H9 (cell line): ENCODE data around the gene BATF. TPM values are rescaled to one million over a fixed set of nuclear protein-coding genes. Genes with fewer than 3 reads are reported as not detected.

Experiments used
- DNase-seq: peaks from one replicate; pipeline ENCODE4 v3.0.0-alpha.2; 2017
- H2AFZ ChIP-seq: one replicate; pipeline ENCODE4 v1.6.1; 2013; ENCODE audit warnings: mild to moderate bottlenecking, low read length, control low read depth, moderate library complexity
- H2AK5ac ChIP-seq: 2 replicates; pipeline ENCODE4 v1.6.1; 2013; ENCODE audit warnings: low read length, control low read depth, mixed read lengths; ENCODE audit not compliant: insufficient read length
- H2BK120ac ChIP-seq: one replicate; pipeline ENCODE4 v1.6.1; 2013; ENCODE audit warnings: low read depth, mild to moderate bottlenecking, low read length, control low read depth, inconsistent platforms; ENCODE audit not compliant: poor library complexity, severe bottlenecking
- H2BK12ac ChIP-seq: 2 replicates; pipeline ENCODE4 v1.6.1; 2013; ENCODE audit warnings: low read length, control low read depth, mixed read lengths, low read depth; ENCODE audit not compliant: insufficient read length
- H2BK15ac ChIP-seq: 2 replicates; pipeline ENCODE4 v1.6.1; 2013; ENCODE audit warnings: low read depth, low read length, control low read depth
- H2BK20ac ChIP-seq: one replicate; pipeline ENCODE4 v1.6.1; 2013; ENCODE audit warnings: low read depth, mild to moderate bottlenecking, low read length, control low read depth, inconsistent platforms; ENCODE audit not compliant: poor library complexity, severe bottlenecking
- H2BK5ac ChIP-seq: 2 replicates; pipeline ENCODE4 v1.6.1; 2013; ENCODE audit warnings: low read length, control low read depth, mixed read lengths; ENCODE audit not compliant: insufficient read length
- H3K14ac ChIP-seq: 2 replicates; pipeline ENCODE4 v1.6.1; 2013; ENCODE audit warnings: low read length, control low read depth; ENCODE audit not compliant: insufficient read depth
- H3K18ac ChIP-seq: 2 replicates; pipeline ENCODE4 v1.6.1; 2013; ENCODE audit warnings: low read depth, mild to moderate bottlenecking, mixed read lengths, low read length, control low read depth; ENCODE audit not compliant: insufficient read length
- H3K23ac ChIP-seq: 2 replicates; pipeline ENCODE4 v1.6.1; 2013; ENCODE audit warnings: low read length, control low read depth, mixed read lengths, low read depth; ENCODE audit not compliant: insufficient read length
- H3K23me2 ChIP-seq: 2 replicates; pipeline ENCODE4 v1.6.1; 2013; ENCODE audit warnings: low read depth, mild to moderate bottlenecking, mixed read lengths, low read length, control low read depth; ENCODE audit not compliant: insufficient read length, poor library complexity, severe bottlenecking
- H3K27ac ChIP-seq: 2 replicates; pipeline ENCODE4 v1.5.1; 2013; ENCODE audit warnings: low read length, control low read depth, mixed read lengths, low read depth; ENCODE audit not compliant: insufficient read length
- H3K27me3 ChIP-seq: 2 replicates; pipeline ENCODE4 v1.6.1; 2013; ENCODE audit warnings: low read length, control low read depth, inconsistent platforms; ENCODE audit not compliant: insufficient read depth
- H3K4ac ChIP-seq: 2 replicates; pipeline ENCODE4 v1.6.1; 2013; ENCODE audit warnings: low read depth, mild to moderate bottlenecking, control low read depth, inconsistent platforms, low read length, moderate library complexity
- H3K4me1 ChIP-seq: 2 replicates; pipeline ENCODE4 v1.6.1; 2013; ENCODE audit warnings: low read length, control low read depth, inconsistent platforms; ENCODE audit not compliant: insufficient read depth
- H3K4me2 ChIP-seq: 2 replicates; pipeline ENCODE4 v1.6.1; 2013; ENCODE audit warnings: low read length, control low read depth, mixed read lengths; ENCODE audit not compliant: insufficient read length, insufficient read depth
- H3K56ac ChIP-seq: 2 replicates; pipeline ENCODE4 v1.6.1; 2013; ENCODE audit warnings: low read depth, mild to moderate bottlenecking, mixed read lengths, low read length, control low read depth; ENCODE audit not compliant: insufficient read length
- H3K79me1 ChIP-seq: 2 replicates; pipeline ENCODE4 v1.6.1; 2013; ENCODE audit warnings: low read depth, mild to moderate bottlenecking, moderate library complexity, low read length, control low read depth, inconsistent platforms; ENCODE audit not compliant: insufficient read depth, poor library complexity, severe bottlenecking
- H3K79me2 ChIP-seq: 2 replicates; pipeline ENCODE4 v1.6.1; 2013; ENCODE audit warnings: low read length, control low read depth, inconsistent platforms; ENCODE audit not compliant: insufficient read depth
- H3K9ac ChIP-seq: 2 replicates; pipeline ENCODE4 v1.6.1; 2013; ENCODE audit warnings: low read length, control low read depth, mixed read lengths; ENCODE audit not compliant: insufficient read length; ENCODE audit errors: extremely low read depth
- H3K9me3 ChIP-seq: one replicate; pipeline ENCODE4 v1.6.1; 2013; ENCODE audit warnings: low read depth, low read length, inconsistent platforms; ENCODE audit not compliant: control insufficient read depth
- H3T11ph ChIP-seq: one replicate; pipeline ENCODE4 v1.6.1; 2013; ENCODE audit warnings: mild to moderate bottlenecking, low read length, control low read depth, inconsistent platforms
- H4K20me1 ChIP-seq: one replicate; pipeline ENCODE4 v1.6.1; 2013; ENCODE audit not compliant: control insufficient read depth, insufficient read length, insufficient read depth
- H4K5ac ChIP-seq: 2 replicates; pipeline ENCODE4 v1.6.1; 2013; ENCODE audit warnings: low read depth, mild to moderate bottlenecking, mixed read lengths, low read length, control low read depth; ENCODE audit not compliant: insufficient read length
- H4K8ac ChIP-seq: replicated peaks from 2 replicates; pipeline ENCODE4 v1.6.1; 2013; ENCODE audit warnings: low read length, control low read depth, mixed read lengths, low read depth; ENCODE audit not compliant: insufficient read length
- H4K91ac ChIP-seq: 2 replicates; pipeline ENCODE4 v1.6.1; 2013; ENCODE audit warnings: low read depth, mild to moderate bottlenecking, moderate library complexity, mixed read lengths, low read length, control low read depth; ENCODE audit not compliant: insufficient read length
- H3K27ac Mint-ChIP-seq, 3 experiments: 2 replicates in 2 of 3; 3 replicates in 1 of 3; pipeline ENCODE4 v1.8.0; 2020 to 2021; ENCODE audit warnings: mixed read lengths in 3 of 3, mild to moderate bottlenecking in 1 of 3, moderate library complexity in 1 of 3
- H3K27me3 Mint-ChIP-seq: 2 replicates; pipeline ENCODE4 v1.8.0; 2021; ENCODE audit warnings: low read depth, mild to moderate bottlenecking, moderate library complexity, mixed read lengths
- H3K36me3 Mint-ChIP-seq, 3 experiments: 2 replicates in 2 of 3; 3 replicates in 1 of 3; pipeline ENCODE4 v1.8.0; 2020 to 2021; ENCODE audit warnings: low read depth in 3 of 3, mixed read lengths in 3 of 3; ENCODE audit not compliant: insufficient read depth in 1 of 3
- H3K4me1 Mint-ChIP-seq, 2 experiments: 2 replicates each; pipeline ENCODE4 v1.8.0; 2020; ENCODE audit warnings: mixed read lengths in 2 of 2
- H3K4me3 Mint-ChIP-seq, 2 experiments: 2 replicates in 1 of 2; 3 replicates in 1 of 2; pipeline ENCODE4 v1.8.0; 2020 to 2021; ENCODE audit warnings: mild to moderate bottlenecking in 2 of 2, mixed read lengths in 2 of 2, moderate library complexity in 1 of 2
- H3K9me3 Mint-ChIP-seq, 2 experiments: 2 replicates in 1 of 2; 3 replicates in 1 of 2; pipeline ENCODE4 v1.8.0; 2020; ENCODE audit warnings: mild to moderate bottlenecking in 2 of 2, mixed read lengths in 2 of 2, moderate library complexity in 1 of 2
- WGBS: extraction: QIAGEN DNeasy Blood & Tissue Kit; methylation state at CpG from one replicate; pipeline ENCODE4 v1.1.7; 2013; ENCODE audit warnings: missing lambda C conversion rate, low lambda C conversion rate, mixed read lengths; ENCODE audit not compliant: insufficient read length; ENCODE audit errors: extremely low coverage; 5-methylcytosine and 5-hydroxymethylcytosine counted together
- total RNA-seq: library from RNA; stranded (reverse); gene quantifications from 2 replicates; pipeline ENCODE4 v1.2.1, GENCODE V29; 2021
- TF ChIP-seq, protein P1 (sequence below): fragments of 200-600 bp; sonication (generic); conservative IDR thresholded peaks from 3 replicates; pipeline ENCODE4 v1.8.0; 2021; ENCODE audit warnings: antibody characterized with exemption, mild to moderate bottlenecking

Gene BATF
- total RNA-seq, 1 experiment from 2014 or later: not detected

DNA sequence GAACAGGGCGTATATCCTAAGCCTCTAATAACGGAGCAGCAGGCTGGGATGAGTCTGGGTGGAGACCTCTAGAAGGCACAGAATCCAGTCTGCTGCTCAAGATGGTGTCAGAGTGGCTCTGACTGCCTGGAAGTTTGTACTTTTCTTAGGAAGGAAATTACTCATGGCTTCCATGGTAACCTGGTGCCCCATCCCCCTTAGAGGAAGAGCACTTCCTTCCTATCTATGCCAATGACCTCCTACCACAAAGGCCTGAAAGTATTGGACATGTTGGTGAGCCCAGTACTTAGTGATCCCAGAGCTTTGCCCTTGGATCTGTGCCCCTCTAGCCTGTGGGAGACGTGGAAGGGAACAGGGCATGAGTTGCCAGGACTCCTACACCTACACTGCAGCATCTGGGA, 1.5 kb downstream of the BATF start:
- no peak overlapping the region for H3K4me2 ChIP-seq
- no peaks in the 10 kb centered on the region for H3K79me2 ChIP-seq
- no peak overlapping the region for H3K23ac ChIP-seq
- H2AK5ac ChIP-seq: no peak overlapping the region
- no peak overlapping the region for H4K8ac ChIP-seq
- WGBS: no CpG with 5 or more reads among the region's 3 CpGs
- no peak overlapping the region for H2BK12ac ChIP-seq
- no peak overlapping the region for H3K27ac ChIP-seq
- no peak overlapping the region for H3K4ac ChIP-seq
- no peak overlapping the region for H2BK120ac ChIP-seq
- no peak overlapping the region for H2AFZ ChIP-seq
- no peak overlapping the region for H2BK5ac ChIP-seq
- Mint-ChIP-seq H3K4me1 (peaks cover 9% of the 10 kb centered on the region in 2 experiments), H3K36me3 (no peaks in the 10 kb centered on the region), H3K27ac (no peak overlapping the region), H3K27me3 (peaks cover 2% of the 10 kb centered on the region; the same call in 1 of the 2 replicates), H3K9me3 (no peaks in the 10 kb centered on the region), H3K4me3 (no peak overlapping the region)
- no peaks in the 10 kb centered on the region for H3K23me2 ChIP-seq
- H3K9ac ChIP-seq: no peak overlapping the region
- H4K91ac ChIP-seq: no peak overlapping the region
- H3K79me1 ChIP-seq: no peaks in the 10 kb centered on the region
- TF ChIP-seq, protein P1, sequence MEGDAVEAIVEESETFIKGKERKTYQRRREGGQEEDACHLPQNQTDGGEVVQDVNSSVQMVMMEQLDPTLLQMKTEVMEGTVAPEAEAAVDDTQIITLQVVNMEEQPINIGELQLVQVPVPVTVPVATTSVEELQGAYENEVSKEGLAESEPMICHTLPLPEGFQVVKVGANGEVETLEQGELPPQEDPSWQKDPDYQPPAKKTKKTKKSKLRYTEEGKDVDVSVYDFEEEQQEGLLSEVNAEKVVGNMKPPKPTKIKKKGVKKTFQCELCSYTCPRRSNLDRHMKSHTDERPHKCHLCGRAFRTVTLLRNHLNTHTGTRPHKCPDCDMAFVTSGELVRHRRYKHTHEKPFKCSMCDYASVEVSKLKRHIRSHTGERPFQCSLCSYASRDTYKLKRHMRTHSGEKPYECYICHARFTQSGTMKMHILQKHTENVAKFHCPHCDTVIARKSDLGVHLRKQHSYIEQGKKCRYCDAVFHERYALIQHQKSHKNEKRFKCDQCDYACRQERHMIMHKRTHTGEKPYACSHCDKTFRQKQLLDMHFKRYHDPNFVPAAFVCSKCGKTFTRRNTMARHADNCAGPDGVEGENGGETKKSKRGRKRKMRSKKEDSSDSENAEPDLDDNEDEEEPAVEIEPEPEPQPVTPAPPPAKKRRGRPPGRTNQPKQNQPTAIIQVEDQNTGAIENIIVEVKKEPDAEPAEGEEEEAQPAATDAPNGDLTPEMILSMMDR: no peak
- H3K14ac ChIP-seq: no peak overlapping the region
- no peak for DNase-seq
- no peak overlapping the region for H3T11ph ChIP-seq
- H3K9me3 ChIP-seq: no peaks in the 10 kb centered on the region
- no peaks in the 10 kb centered on the region for H3K27me3 ChIP-seq
- H3K18ac ChIP-seq: no peak overlapping the region
- no peak overlapping the region for H3K56ac ChIP-seq
- H3K4me1 ChIP-seq: no peaks in the 10 kb centered on the region
- H4K20me1 ChIP-seq: no peaks in the 10 kb centered on the region
- H4K5ac ChIP-seq: no peak overlapping the region
- H2BK15ac ChIP-seq: no peak overlapping the region
- H2BK20ac ChIP-seq: no peak overlapping the region
